Stimulated activated CD4-positive, alpha-beta T cell treated with anti-CD3 and anti-CD28 coated beads, Interleukin-12 subunit alpha, Interleukin-12 subunit beta, amount 100 ng/mL, for 48 hours (primary cell): Measurements from ENCODE around the gene SIT1.
A peak's percentile ranks its signal among the peaks of the same experiment; 100 is the strongest.

ENCODE experiments used
- DNase-seq, 3 donors: peaks; one replicate each; pipeline ENCODE4 v3.0.0-alpha.2; 2020; ENCODE audit warnings: low read depth in 2 of 3, low spot score in 1 of 3

SIT1 gene

GRCh38 chr9:35682520-35683315 is 32.0 kb upstream of the SIT1 start:
- no peak for DNase-seq

GRCh38 chr9:35682051-35682450 is 31.3 kb upstream of the SIT1 start:
- no peak for DNase-seq

GRCh38 chr9:35681341-35682002 is 30.7 kb upstream of the SIT1 start:
- no peak for DNase-seq

- DNase-seq = no peak
Measured at GRCh38 chr9:35680331-35681105, 29.8 kb upstream of the SIT1 start.

GRCh38 chr9:35679766-35680330 is 29.1 kb upstream of the SIT1 start:
- no peak for DNase-seq

GRCh38 chr9:35679091-35679490 is 28.4 kb upstream of the SIT1 start:
- DNase-seq = no peak

- DNase-seq = no peak
Measured at GRCh38 chr9:35675732-35676392, 25.1 kb upstream of the SIT1 start.

- DNase-seq = no peak
Measured at GRCh38 chr9:35675204-35675603, 24.5 kb upstream of the SIT1 start.

GRCh38 chr9:35674025-35674361 is 23.3 kb upstream of the SIT1 start:
- DNase-seq = no peak

- DNase-seq = no peak
Measured at GRCh38 chr9:35673132-35674024, 22.6 kb upstream of the SIT1 start, which contains the start of gene CA9. CA9 (plus strand) TSS chr9:35673928; CDS start chr9:35673960, 32 bp downstream.

GRCh38 chr9:35669331-35670145 is 18.8 kb upstream of the SIT1 start:
- no peak for DNase-seq

- DNase-seq = no peak
Measured at GRCh38 chr9:35667939-35668338, 17.2 kb upstream of the SIT1 start.

- DNase-seq = no peak
Measured at GRCh38 chr9:35666549-35666948, 15.8 kb upstream of the SIT1 start.

GRCh38 chr9:35666045-35666444 is 15.3 kb upstream of the SIT1 start:
- DNase-seq = no peak

- no peak for DNase-seq
Measured at GRCh38 chr9:35665471-35665818, 14.7 kb upstream of the SIT1 start.

- peak; percentile 57 to 77 (median 62) for DNase-seq
Measured at GRCh38 chr9:35664531-35665470, 14.1 kb upstream of the SIT1 start, which contains the start of gene ARHGEF39. ARHGEF39 (minus strand) TSS chr9:35665195; CDS start chr9:35665169, 26 bp downstream.

- DNase-seq = no peak
Measured at GRCh38 chr9:35662437-35662836, 11.7 kb upstream of the SIT1 start.

- no peak for DNase-seq
Measured at GRCh38 chr9:35661756-35662350, 11.1 kb upstream of the SIT1 start.
